Endothelial cell of umbilical vein (primary cell): Measurements from ENCODE around the gene SGTA. TPM values are rescaled to one million over a fixed set of nuclear protein-coding genes. Genes with fewer than 3 reads are reported as not detected.

Experiments
- BruUV-seq: library from RNA; stranded (reverse); fragments of 400-500 nt; replicated peaks from 2 replicates; lab custom pipeline; 2021; lab: Mats Ljungman, UMichigan
- CTCF ChIA-PET: fragments of 300-600, 350-600 bp; sonication (Branson Sonifier 250); formaldehyde crosslinking; loops from one replicate; lab custom pipeline; 2021; ENCODE audit warnings: antibody characterized with exemption, inconsistent platforms; lab: Charles Lee
- POLR2A ChIA-PET: fragments of 300-600, 350-600 bp; sonication (Branson Sonifier 250); formaldehyde crosslinking; loops from one replicate; lab custom pipeline; 2021; ENCODE audit warnings: antibody characterized with exemption, inconsistent platforms; lab: Charles Lee
- DNase-seq: peaks from one replicate; pipeline ENCODE4 v3.0.0-alpha.2; 2011; ENCODE audit warnings: low read depth, low spot score
- FAIRE-seq: peaks from 2 replicates; lab custom pipeline; 2011; peaks lifted over from hg19 to GRCh38; lab: Jason Lieb, UNC
- H2AFZ ChIP-seq: 2 replicates; pipeline ENCODE4 v1.6.0; 2012; ENCODE audit warnings: low read depth, low read length, control low read depth, inconsistent platforms
- H3K27ac ChIP-seq: 2 replicates; pipeline ENCODE4 v1.5.1; 2011; ENCODE audit warnings: low read depth, mild to moderate bottlenecking, control low read depth, low read length, moderate library complexity; ENCODE audit not compliant: insufficient read depth
- H3K27me3 ChIP-seq, 2 experiments: 2 replicates each; pipeline versions ENCODE4 v1.6.0 to v1.6.1; 2011; ENCODE audit warnings: low read length in 2 of 2, mixed read lengths in 1 of 2; ENCODE audit not compliant: control insufficient read depth in 2 of 2, insufficient read depth in 2 of 2
- H3K36me3 ChIP-seq, 2 experiments: 2 replicates in 1 of 2; 3 replicates in 1 of 2; pipeline ENCODE4 v1.5.1; 2011; ENCODE audit warnings: low read length in 2 of 2, mild to moderate bottlenecking in 1 of 2, moderate library complexity in 1 of 2; ENCODE audit not compliant: control insufficient read depth in 2 of 2, insufficient read depth in 2 of 2; ENCODE audit errors: extremely low read depth in 1 of 2
- H3K4me1 ChIP-seq: 3 replicates; pipeline ENCODE4 v1.5.1; 2011; ENCODE audit warnings: mild to moderate bottlenecking, low read length; ENCODE audit not compliant: control insufficient read depth, insufficient read depth; ENCODE audit errors: extremely low read depth
- H3K4me2 ChIP-seq: 2 replicates; pipeline ENCODE4 v1.6.1; 2011; ENCODE audit warnings: low read length, control low read depth, mixed read lengths; ENCODE audit not compliant: insufficient read depth
- H3K4me3 ChIP-seq, 3 experiments: fragments of 200-600 bp in 1 of 3; sonication (generic), shearing (Covaris generic) in 1 of 3; replicated peaks in 1 of 3; 2 replicates each; pipeline ENCODE4 v1.5.1; 2011 to 2016; ENCODE audit warnings: control low read depth in 3 of 3, low read length in 3 of 3, mild to moderate bottlenecking in 2 of 3, inconsistent platforms in 1 of 3, low read depth in 1 of 3, moderate library complexity in 1 of 3; ENCODE audit not compliant: insufficient read depth in 1 of 3
- H3K79me2 ChIP-seq: 2 replicates; pipeline ENCODE4 v1.6.0; 2012; ENCODE audit warnings: low read length, inconsistent platforms; ENCODE audit not compliant: control insufficient read depth, insufficient read depth
- H3K9ac ChIP-seq: replicated peaks from 2 replicates; pipeline ENCODE3; 2011; ENCODE audit warnings: low read length, control low read depth; ENCODE audit not compliant: insufficient read depth; ENCODE audit errors: extremely low read depth
- H3K9me1 ChIP-seq: replicated peaks from 3 replicates; pipeline ENCODE4 v1.6.0; 2011; ENCODE audit warnings: mild to moderate bottlenecking, low read length; ENCODE audit not compliant: control insufficient read depth, insufficient read depth; ENCODE audit errors: extremely low read depth
- H3K9me3 ChIP-seq: replicated peaks from 2 replicates; pipeline ENCODE4 v1.5.1; 2012; ENCODE audit warnings: low read length, inconsistent platforms; ENCODE audit not compliant: control insufficient read depth, insufficient read depth
- H4K20me1 ChIP-seq: replicated peaks from 2 replicates; pipeline ENCODE3; 2011; ENCODE audit warnings: mild to moderate bottlenecking, low read length; ENCODE audit not compliant: control insufficient read depth, insufficient read depth; ENCODE audit errors: extremely low read depth
- EZH2 ChIP-seq: IDR thresholded peaks from 2 replicates; pipeline ENCODE4 v1.6.1; 2012; ENCODE audit warnings: borderline replicate concordance, low read depth, mild to moderate bottlenecking, moderate library complexity, low read length, inconsistent platforms; ENCODE audit not compliant: severe bottlenecking
- FOS ChIP-seq: IDR thresholded peaks from 2 replicates; pipeline ENCODE4 v1.6.1; 2011; ENCODE audit warnings: mild to moderate bottlenecking, low read length, moderate library complexity, borderline replicate concordance; ENCODE audit not compliant: insufficient read depth
- GATA2 ChIP-seq: IDR thresholded peaks from 2 replicates; pipeline ENCODE4 v1.7.0; 2011; ENCODE audit warnings: low read depth, mild to moderate bottlenecking, moderate library complexity, mixed read lengths, low read length; ENCODE audit not compliant: insufficient read length, insufficient read depth
- JUN ChIP-seq: IDR thresholded peaks from 2 replicates; pipeline ENCODE4 v1.6.1; 2011; ENCODE audit warnings: borderline replicate concordance, low read depth; ENCODE audit not compliant: insufficient read length, insufficient read depth
- MYC ChIP-seq: IDR thresholded peaks from one replicate; pipeline ENCODE4 v1.6.1; 2011; ENCODE audit warnings: mild to moderate bottlenecking, low read depth, low read length
- POLR2A ChIP-seq: IDR thresholded peaks from 2 replicates; pipeline ENCODE4 v1.6.1; 2012; ENCODE audit warnings: low read depth, mild to moderate bottlenecking, control low read depth, low read length
- POLR2AphosphoS5 ChIP-seq: IDR thresholded peaks from 2 replicates; pipeline ENCODE4 v1.6.1; 2012; ENCODE audit warnings: low read depth, mild to moderate bottlenecking, control low read depth, low read length, moderate library complexity; ENCODE audit not compliant: insufficient read depth
- dilution Hi-C: fragments of 300-500 bp; cut with MboI; formaldehyde crosslinking; loops from one replicate; pipeline ENCODE4 v1.15.0; 2019; ENCODE audit warnings: low sequenced_read_pairs; ENCODE audit not compliant: extremely low pct_ligation_motif_present
- intact Hi-C: fragments of 100-400 bp; cut with micrococcal nuclease; formaldehyde crosslinking; loops from one replicate; pipeline ENCODE4 v1.10.0; 2022
- polyA plus RNA-seq, 4 experiments: library from polyadenylated mRNA; depleted of rRNA in 3 of 4; stranded (reverse) in 3 of 4; unstranded in 1 of 4; fragments of >200 nt; gene quantifications; 2 replicates each; pipeline versions ENCODE4 v1.2.1 to v1.2.3, GENCODE V29; 2011 to 2012; ENCODE audit warnings: missing spikeins in 1 of 4
- total RNA-seq: library from RNA; stranded (reverse); gene quantifications from 2 replicates; pipeline ENCODE4 v1.2.3, GENCODE V29; 2021
- TF ChIP-seq, protein P1 (sequence below): IDR thresholded peaks from 2 replicates; pipeline ENCODE4 v1.6.1; 2011; ENCODE audit not compliant: insufficient read depth, insufficient read length
- TF ChIP-seq, protein P2 (sequence below), 2 donors: IDR thresholded peaks; 1 replicate in 1 of 2; 2 replicates in 1 of 2; pipeline ENCODE4 v1.5.1; 2011; ENCODE audit warnings: low read length in 2 of 2, mild to moderate bottlenecking in 2 of 2, moderate library complexity in 2 of 2, control low read depth in 1 of 2, inconsistent platforms in 1 of 2, low read depth in 1 of 2; ENCODE audit not compliant: insufficient read depth in 1 of 2; ENCODE audit errors: extremely low read depth in 1 of 2

SGTA gene
- total and polyA plus RNA-seq, 2 donors (not counting 3 experiments of a cell fraction or from before 2014, with no cell fraction given), result 76.5 to 119 TPM

- Histone ChIP-seq H3K27me3 (no peaks in the 10 kb centered on the region), H3K9me3 (no peaks in the 10 kb centered on the region), H3K36me3 (no peaks in the 10 kb centered on the region), H4K20me1 (no peaks in the 10 kb centered on the region), H2AFZ (no peak overlapping the region), H3K4me1 (no peaks in the 10 kb centered on the region), H3K27ac (no peak overlapping the region), H3K9ac (no peak overlapping the region), H3K4me3 (no peak overlapping the region), H3K9me1 (no peaks in the 10 kb centered on the region), H3K4me2 (no peak overlapping the region), H3K79me2 (no peaks in the 10 kb centered on the region)
- TF ChIP-seq POLR2AphosphoS5 (no peak), FOS (no peak), MYC (no peak), EZH2 (no peak), GATA2 (no peak), JUN (no peak), POLR2A (no peak)
- TF ChIP-seq, protein P1, sequence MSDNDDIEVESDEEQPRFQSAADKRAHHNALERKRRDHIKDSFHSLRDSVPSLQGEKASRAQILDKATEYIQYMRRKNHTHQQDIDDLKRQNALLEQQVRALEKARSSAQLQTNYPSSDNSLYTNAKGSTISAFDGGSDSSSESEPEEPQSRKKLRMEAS, result no peak
- TF ChIP-seq, protein P2, sequence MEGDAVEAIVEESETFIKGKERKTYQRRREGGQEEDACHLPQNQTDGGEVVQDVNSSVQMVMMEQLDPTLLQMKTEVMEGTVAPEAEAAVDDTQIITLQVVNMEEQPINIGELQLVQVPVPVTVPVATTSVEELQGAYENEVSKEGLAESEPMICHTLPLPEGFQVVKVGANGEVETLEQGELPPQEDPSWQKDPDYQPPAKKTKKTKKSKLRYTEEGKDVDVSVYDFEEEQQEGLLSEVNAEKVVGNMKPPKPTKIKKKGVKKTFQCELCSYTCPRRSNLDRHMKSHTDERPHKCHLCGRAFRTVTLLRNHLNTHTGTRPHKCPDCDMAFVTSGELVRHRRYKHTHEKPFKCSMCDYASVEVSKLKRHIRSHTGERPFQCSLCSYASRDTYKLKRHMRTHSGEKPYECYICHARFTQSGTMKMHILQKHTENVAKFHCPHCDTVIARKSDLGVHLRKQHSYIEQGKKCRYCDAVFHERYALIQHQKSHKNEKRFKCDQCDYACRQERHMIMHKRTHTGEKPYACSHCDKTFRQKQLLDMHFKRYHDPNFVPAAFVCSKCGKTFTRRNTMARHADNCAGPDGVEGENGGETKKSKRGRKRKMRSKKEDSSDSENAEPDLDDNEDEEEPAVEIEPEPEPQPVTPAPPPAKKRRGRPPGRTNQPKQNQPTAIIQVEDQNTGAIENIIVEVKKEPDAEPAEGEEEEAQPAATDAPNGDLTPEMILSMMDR (IDR thresholded peaks at IDR 0.05; ENCODE audit: extremely low read depth in 1 of 2, insufficient read depth in 1 of 2, low read depth in 1 of 2, low read length in 2 of 2), result no peak
- ChIA-PET POLR2A (no interaction called here), CTCF (interaction anchor here (0.9 kb wide), 1 partner anchor 38 kb away, joined by 3 read pairs; no protein-coding TSS in a partner anchor)
- dilution Hi-C loops, result no loop called here
- no peak for DNase-seq
- no TSS peak for BruUV-seq
- no peak for FAIRE-seq
- intact Hi-C loops, result no loop called here
Observed at GRCh38 chr19:2711172-2711874, 71.8 kb downstream of the SGTA start.
